ENCODE measurements around the gene CHAC1. TPM values are rescaled to one million over a fixed set of nuclear protein-coding genes. Genes with fewer than 3 reads are reported as not detected.

CHAC1 gene
- total RNA-seq, 1 donor from 2014 or later: 45.6 TPM

DNA sequence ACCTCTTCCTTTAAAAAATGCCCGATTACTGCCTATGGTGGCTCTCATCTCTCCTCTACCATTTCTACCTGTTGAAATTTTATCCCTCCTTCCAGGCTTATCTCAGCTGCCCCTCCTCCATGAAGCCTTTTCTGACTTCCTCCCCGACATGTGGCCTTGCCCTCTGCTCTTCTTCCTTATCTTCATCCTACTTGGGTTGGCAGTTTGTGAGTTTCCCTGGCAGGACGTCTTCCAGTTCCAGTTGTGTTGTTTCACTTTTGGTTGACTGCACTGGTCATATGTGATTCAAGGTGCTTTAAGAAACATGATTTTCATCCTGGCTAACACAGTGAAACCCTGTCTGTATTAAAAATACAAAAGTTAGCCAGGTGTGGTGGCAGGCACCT is 19.8 kb upstream of the CHAC1 start:
- TF ChIP-seq, protein P1, sequence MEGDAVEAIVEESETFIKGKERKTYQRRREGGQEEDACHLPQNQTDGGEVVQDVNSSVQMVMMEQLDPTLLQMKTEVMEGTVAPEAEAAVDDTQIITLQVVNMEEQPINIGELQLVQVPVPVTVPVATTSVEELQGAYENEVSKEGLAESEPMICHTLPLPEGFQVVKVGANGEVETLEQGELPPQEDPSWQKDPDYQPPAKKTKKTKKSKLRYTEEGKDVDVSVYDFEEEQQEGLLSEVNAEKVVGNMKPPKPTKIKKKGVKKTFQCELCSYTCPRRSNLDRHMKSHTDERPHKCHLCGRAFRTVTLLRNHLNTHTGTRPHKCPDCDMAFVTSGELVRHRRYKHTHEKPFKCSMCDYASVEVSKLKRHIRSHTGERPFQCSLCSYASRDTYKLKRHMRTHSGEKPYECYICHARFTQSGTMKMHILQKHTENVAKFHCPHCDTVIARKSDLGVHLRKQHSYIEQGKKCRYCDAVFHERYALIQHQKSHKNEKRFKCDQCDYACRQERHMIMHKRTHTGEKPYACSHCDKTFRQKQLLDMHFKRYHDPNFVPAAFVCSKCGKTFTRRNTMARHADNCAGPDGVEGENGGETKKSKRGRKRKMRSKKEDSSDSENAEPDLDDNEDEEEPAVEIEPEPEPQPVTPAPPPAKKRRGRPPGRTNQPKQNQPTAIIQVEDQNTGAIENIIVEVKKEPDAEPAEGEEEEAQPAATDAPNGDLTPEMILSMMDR (IDR thresholded peaks at IDR 0.05; ENCODE audit: partially characterized antibody, unreplicated experiment): no peak
- Mint-ChIP-seq H3K9me3 (ENCODE audit: unreplicated experiment) (peaks cover 13% of the 10 kb centered on the region), H3K4me3 (ENCODE audit: unreplicated experiment) (peak overlapping the region; percentile 1), H3K36me3 (ENCODE audit: unreplicated experiment) (no peaks in the 10 kb centered on the region), H3K27me3 (ENCODE audit: unreplicated experiment) (peaks cover 14% of the 10 kb centered on the region), H3K4me1 (ENCODE audit: low read depth, unreplicated experiment) (peaks cover 30% of the 10 kb centered on the region), H3K27ac (ENCODE audit: unreplicated experiment) (no peak overlapping the region)
- no peak for DNase-seq

DNA sequence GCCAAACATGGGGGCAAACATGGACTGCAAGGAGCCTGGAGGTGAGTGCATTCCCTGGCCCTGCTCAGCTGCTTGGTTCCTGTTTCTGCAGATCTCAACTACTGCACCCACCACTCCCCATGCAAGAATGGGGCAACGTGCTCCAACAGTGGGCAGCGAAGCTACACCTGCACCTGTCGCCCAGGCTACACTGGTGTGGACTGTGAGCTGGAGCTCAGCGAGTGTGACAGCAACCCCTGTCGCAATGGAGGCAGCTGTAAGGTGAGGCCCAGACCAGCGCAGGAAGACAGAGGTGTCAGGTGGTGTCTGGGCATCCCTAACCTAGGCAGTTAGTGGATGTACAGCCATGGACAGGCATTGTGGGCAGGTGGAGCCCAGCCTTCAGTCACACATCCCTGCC is 18.8 kb upstream of the CHAC1 start:
- no peak overlapping the region for H3K4me3 Mint-ChIP-seq (ENCODE audit: unreplicated experiment)
- TF ChIP-seq, protein P1 (IDR thresholded peaks at IDR 0.05; ENCODE audit: partially characterized antibody, unreplicated experiment): no peak
- no peaks in the 10 kb centered on the region for H3K36me3 Mint-ChIP-seq (ENCODE audit: unreplicated experiment)
- H3K27ac Mint-ChIP-seq (ENCODE audit: unreplicated experiment): no peak overlapping the region
- DNase-seq: no peak
- peaks cover 30% of the 10 kb centered on the region for H3K4me1 Mint-ChIP-seq (ENCODE audit: low read depth, unreplicated experiment)
- peaks cover 12% of the 10 kb centered on the region for H3K9me3 Mint-ChIP-seq (ENCODE audit: unreplicated experiment)
- H3K27me3 Mint-ChIP-seq (ENCODE audit: unreplicated experiment): peaks cover 12% of the 10 kb centered on the region

DNA sequence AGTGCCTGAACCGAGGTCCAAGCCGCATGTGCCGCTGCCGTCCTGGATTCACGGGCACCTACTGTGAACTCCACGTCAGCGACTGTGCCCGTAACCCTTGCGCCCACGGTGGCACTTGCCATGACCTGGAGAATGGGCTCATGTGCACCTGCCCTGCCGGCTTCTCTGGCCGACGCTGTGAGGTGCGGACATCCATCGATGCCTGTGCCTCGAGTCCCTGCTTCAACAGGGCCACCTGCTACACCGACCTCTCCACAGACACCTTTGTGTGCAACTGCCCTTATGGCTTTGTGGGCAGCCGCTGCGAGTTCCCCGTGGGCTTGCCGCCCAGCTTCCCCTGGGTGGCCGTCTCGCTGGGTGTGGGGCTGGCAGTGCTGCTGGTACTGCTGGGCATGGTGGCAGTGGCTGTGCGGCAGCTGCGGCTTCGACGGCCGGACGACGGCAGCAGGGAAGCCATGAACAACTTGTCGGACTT is 17.0 kb upstream of the CHAC1 start:
- H3K27ac Mint-ChIP-seq (ENCODE audit: unreplicated experiment): no peak overlapping the region
- peaks cover 39% of the 10 kb centered on the region for H3K4me1 Mint-ChIP-seq (ENCODE audit: low read depth, unreplicated experiment)
- peaks cover 9% of the 10 kb centered on the region for H3K27me3 Mint-ChIP-seq (ENCODE audit: unreplicated experiment)
- H3K36me3 Mint-ChIP-seq (ENCODE audit: unreplicated experiment): no peaks in the 10 kb centered on the region
- no peak overlapping the region for H3K4me3 Mint-ChIP-seq (ENCODE audit: unreplicated experiment)
- TF ChIP-seq, protein P1 (IDR thresholded peaks at IDR 0.05; ENCODE audit: partially characterized antibody, unreplicated experiment): no peak
- peaks cover 15% of the 10 kb centered on the region for H3K9me3 Mint-ChIP-seq (ENCODE audit: unreplicated experiment)
- DNase-seq: no peak

DNA sequence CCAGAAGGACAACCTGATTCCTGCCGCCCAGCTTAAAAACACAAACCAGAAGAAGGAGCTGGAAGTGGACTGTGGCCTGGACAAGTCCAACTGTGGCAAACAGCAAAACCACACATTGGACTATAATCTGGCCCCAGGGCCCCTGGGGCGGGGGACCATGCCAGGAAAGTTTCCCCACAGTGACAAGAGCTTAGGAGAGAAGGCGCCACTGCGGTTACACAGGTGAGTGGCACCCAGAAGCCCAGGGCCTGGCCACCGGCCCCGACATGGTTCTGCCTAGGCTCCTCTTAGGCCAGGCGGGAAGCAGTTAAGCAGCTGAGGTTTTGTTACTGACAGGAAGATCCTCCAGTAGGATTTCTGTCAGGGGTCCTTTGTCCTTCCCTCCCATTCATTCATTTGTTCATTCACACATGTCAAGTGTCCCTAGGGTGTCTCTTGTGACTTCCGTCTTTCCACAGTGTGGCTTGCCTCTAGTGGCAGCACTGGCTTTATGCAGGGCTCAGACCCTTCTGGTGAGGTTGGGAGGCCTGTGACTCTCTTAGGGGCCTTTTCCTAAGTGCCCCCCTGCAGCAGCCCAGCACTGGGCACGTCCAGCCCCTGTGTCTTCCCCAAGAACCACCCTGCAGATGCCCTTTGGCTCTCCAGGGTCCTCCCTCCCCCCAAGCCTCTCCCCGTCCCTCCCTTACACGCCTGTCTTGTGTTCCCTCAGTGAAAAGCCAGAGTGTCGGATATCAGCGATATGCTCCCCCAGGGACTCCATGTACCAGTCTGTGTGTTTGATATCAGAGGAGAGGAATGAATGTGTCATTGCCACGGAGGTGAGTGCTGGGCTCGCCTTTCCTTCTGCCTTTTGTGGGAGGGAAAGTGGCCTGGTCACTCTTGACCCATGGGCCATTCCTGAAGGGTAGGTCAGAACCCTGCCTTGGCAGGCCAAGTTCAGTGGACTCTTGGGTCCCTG is 16.3 kb upstream of the CHAC1 start:
- Mint-ChIP-seq H3K4me3 (ENCODE audit: unreplicated experiment) (peak overlapping the region; percentile 73), H3K27ac (ENCODE audit: unreplicated experiment) (no peak overlapping the region), H3K27me3 (ENCODE audit: unreplicated experiment) (peaks cover 8% of the 10 kb centered on the region), H3K9me3 (ENCODE audit: unreplicated experiment) (peaks cover 15% of the 10 kb centered on the region), H3K4me1 (ENCODE audit: low read depth, unreplicated experiment) (peaks cover 33% of the 10 kb centered on the region), H3K36me3 (ENCODE audit: unreplicated experiment) (no peaks in the 10 kb centered on the region)
- TF ChIP-seq, protein P1 (IDR thresholded peaks at IDR 0.05; ENCODE audit: partially characterized antibody, unreplicated experiment): no peak
- DNase-seq: no peak

Measured in glutamatergic neuron (in vitro differentiated cells).